PC-9 (cell line): ENCODE measurements around the gene PDE7B. TPM values are rescaled to one million over a fixed set of nuclear protein-coding genes. Genes with fewer than 3 reads are reported as not detected.

ENCODE experiments used
- BruUV-seq: library from RNA; stranded (reverse); fragments of 400-500 nt; replicated peaks from 2 replicates; lab custom pipeline; 2021; lab: Mats Ljungman, UMichigan
- CTCF ChIA-PET: fragments of 300-600 bp; sonication (Branson Sonifier 250); formaldehyde crosslinking; loops from one replicate; lab custom pipeline; 2022; ENCODE audit warnings: antibody characterized with exemption; lab: Charles Lee
- POLR2A ChIA-PET: fragments of 300-600 bp; sonication (Branson Sonifier 250); formaldehyde crosslinking; loops from one replicate; lab custom pipeline; 2022; ENCODE audit warnings: antibody characterized with exemption; ENCODE audit not compliant: unreplicated experiment; lab: Charles Lee
- DNase-seq, 2 experiments: peaks; one replicate each; pipeline versions ENCODE4 v3.0.0 to v3.0.0-alpha.2; 2015 to 2022; ENCODE audit warnings: mixed read lengths in 1 of 2
- H2AFZ ChIP-seq: fragments of 200-600 bp; sonication (generic); 2 replicates; pipeline ENCODE4 v1.8.1; 2017; ENCODE audit warnings: antibody characterized with exemption
- H3F3A ChIP-seq: fragments of 200-600 bp; sonication (generic); 2 replicates; pipeline ENCODE4 v1.8.1; 2017; ENCODE audit warnings: antibody characterized with exemption, mild to moderate bottlenecking, low read depth; ENCODE audit not compliant: insufficient read depth
- H3K27ac ChIP-seq: fragments of 200-600 bp; sonication (generic); 2 replicates; pipeline ENCODE4 v1.6.1; 2016; ENCODE audit warnings: mixed run types
- H3K27me3 ChIP-seq: fragments of 200-600 bp; sonication (generic); 2 replicates; pipeline ENCODE4 v1.6.1; 2016; ENCODE audit warnings: low read depth, mixed run types; ENCODE audit not compliant: insufficient read depth
- H3K36me3 ChIP-seq: fragments of 200-600 bp; sonication (generic); 2 replicates; pipeline ENCODE4 v1.6.1; 2016; ENCODE audit warnings: low read depth, mixed run types
- H3K4me1 ChIP-seq: fragments of 200-600 bp; sonication (generic); replicated peaks from 2 replicates; pipeline ENCODE4 v1.6.1; 2016; ENCODE audit warnings: mixed run types; ENCODE audit not compliant: insufficient read depth
- H3K4me2 ChIP-seq: fragments of 200-600 bp; sonication (generic); 2 replicates; pipeline ENCODE4 v1.6.1; 2017; ENCODE audit warnings: mixed run types
- H3K4me3 ChIP-seq: fragments of 200-600 bp; sonication (generic); 2 replicates; pipeline ENCODE4 v1.6.1; 2016; ENCODE audit warnings: mixed run types
- H3K79me2 ChIP-seq: fragments of 200-600 bp; sonication (generic); 2 replicates; pipeline ENCODE4 v1.6.1; 2017; ENCODE audit warnings: low read depth, mixed run types
- H3K9me2 ChIP-seq: fragments of 200-600 bp; sonication (generic); 2 replicates; pipeline ENCODE4 v1.8.1; 2017; ENCODE audit warnings: mild to moderate bottlenecking; ENCODE audit not compliant: insufficient read depth
- H3K9me3 ChIP-seq: fragments of 200-600 bp; sonication (generic); 2 replicates; pipeline ENCODE4 v1.8.1; 2016; ENCODE audit warnings: low read depth; ENCODE audit not compliant: insufficient read depth
- H4K20me1 ChIP-seq: fragments of 200-600 bp; sonication (generic); 2 replicates; pipeline ENCODE4 v1.8.1; 2017; ENCODE audit not compliant: insufficient read depth
- EZH2 ChIP-seq: fragments of 200-600 bp; sonication (generic); IDR thresholded peaks from 2 replicates; pipeline ENCODE4 v1.8.0; 2017; ENCODE audit warnings: antibody characterized with exemption, low read depth
- intact Hi-C: fragments of 100-400 bp; cut with micrococcal nuclease; formaldehyde crosslinking; loops from one replicate; pipeline ENCODE4 v1.10.0; 2022; ENCODE audit not compliant: unreplicated experiment
- total RNA-seq: library from RNA; stranded (reverse); gene quantifications from 2 replicates; pipeline ENCODE4 v1.2.3, GENCODE V29; 2021
- TF ChIP-seq, protein P1 (sequence below): fragments of 200-600 bp; sonication (generic); conservative IDR thresholded peaks from 2 replicates; pipeline ENCODE4 v1.6.1; 2017; ENCODE audit warnings: mixed run types, antibody characterized with exemption, mild to moderate bottlenecking, moderate library complexity

The PDE7B gene
- total RNA-seq, 1 experiment from 2014 or later = 0.31 TPM

DNA sequence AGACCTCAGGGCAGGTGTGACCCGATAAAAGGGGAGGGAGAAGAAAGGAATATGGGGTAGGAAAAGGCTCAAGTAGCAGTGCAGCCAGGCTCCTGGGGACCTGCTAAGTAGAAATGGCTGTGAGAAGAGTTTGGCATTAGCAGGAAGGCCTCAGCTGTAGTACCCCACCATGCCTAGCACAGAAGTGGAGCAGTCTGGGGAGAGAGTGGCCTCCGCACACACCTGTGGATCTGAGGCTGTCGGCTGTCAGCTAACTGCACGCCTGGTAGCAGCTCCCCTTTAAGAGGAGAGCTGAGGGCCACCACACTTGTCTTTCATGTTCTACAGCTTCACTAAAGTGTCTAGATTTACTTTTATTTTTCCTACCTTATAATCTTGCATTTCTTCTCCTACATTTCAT, 24.6 kb downstream of the PDE7B start:
- Histone ChIP-seq H3K27ac (no peak overlapping the region), H3K36me3 (no peaks in the 10 kb centered on the region), H3K9me2 (no peaks in the 10 kb centered on the region), H3K9me3 (no peaks in the 10 kb centered on the region), H4K20me1 (no peaks in the 10 kb centered on the region), H3K4me3 (no peak overlapping the region), H3K4me1 (no peaks in the 10 kb centered on the region), H3K79me2 (no peaks in the 10 kb centered on the region), H2AFZ (no peak overlapping the region), H3K27me3 (no peaks in the 10 kb centered on the region), H3K4me2 (no peak overlapping the region), H3F3A (no peaks in the 10 kb centered on the region)
- no TSS peak for BruUV-seq
- ChIA-PET POLR2A (no interaction called here), CTCF (no interaction called here)
- intact Hi-C loops = no loop called here
- DNase-seq = no peak
- TF ChIP-seq, protein P1, sequence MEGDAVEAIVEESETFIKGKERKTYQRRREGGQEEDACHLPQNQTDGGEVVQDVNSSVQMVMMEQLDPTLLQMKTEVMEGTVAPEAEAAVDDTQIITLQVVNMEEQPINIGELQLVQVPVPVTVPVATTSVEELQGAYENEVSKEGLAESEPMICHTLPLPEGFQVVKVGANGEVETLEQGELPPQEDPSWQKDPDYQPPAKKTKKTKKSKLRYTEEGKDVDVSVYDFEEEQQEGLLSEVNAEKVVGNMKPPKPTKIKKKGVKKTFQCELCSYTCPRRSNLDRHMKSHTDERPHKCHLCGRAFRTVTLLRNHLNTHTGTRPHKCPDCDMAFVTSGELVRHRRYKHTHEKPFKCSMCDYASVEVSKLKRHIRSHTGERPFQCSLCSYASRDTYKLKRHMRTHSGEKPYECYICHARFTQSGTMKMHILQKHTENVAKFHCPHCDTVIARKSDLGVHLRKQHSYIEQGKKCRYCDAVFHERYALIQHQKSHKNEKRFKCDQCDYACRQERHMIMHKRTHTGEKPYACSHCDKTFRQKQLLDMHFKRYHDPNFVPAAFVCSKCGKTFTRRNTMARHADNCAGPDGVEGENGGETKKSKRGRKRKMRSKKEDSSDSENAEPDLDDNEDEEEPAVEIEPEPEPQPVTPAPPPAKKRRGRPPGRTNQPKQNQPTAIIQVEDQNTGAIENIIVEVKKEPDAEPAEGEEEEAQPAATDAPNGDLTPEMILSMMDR = no peak
- no peak for TF ChIP-seq EZH2

DNA sequence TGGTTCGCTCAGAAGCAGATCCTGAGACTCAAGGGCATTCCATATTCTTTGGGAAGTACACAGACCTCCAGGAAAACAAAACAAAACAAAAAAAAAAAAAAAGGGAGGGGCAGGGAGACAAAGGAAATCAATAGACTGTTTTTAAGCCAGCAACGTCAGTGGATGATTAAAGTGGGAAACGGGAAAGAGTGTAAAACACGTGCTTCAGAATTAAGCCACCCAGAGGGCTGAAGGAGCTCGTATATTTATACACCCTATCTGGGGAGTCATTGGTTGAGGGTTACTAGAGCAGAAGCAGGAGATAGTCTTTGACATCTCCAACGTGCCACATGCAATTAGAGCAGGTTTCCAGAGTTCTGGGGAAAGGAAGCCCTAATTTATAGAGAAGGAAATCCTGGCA, 26.2 kb downstream of the PDE7B start:
- Histone ChIP-seq H2AFZ (no peak overlapping the region), H3K27me3 (no peaks in the 10 kb centered on the region), H3K4me3 (no peak overlapping the region), H3F3A (no peaks in the 10 kb centered on the region), H3K9me3 (no peaks in the 10 kb centered on the region), H3K79me2 (no peaks in the 10 kb centered on the region), H3K36me3 (no peaks in the 10 kb centered on the region), H3K4me2 (no peak overlapping the region), H3K9me2 (no peaks in the 10 kb centered on the region), H3K27ac (no peak overlapping the region), H3K4me1 (no peaks in the 10 kb centered on the region), H4K20me1 (no peaks in the 10 kb centered on the region)
- intact Hi-C loops = no loop called here
- DNase-seq = no peak
- POLR2A ChIA-PET = no interaction called here
- no peak for TF ChIP-seq EZH2
- TF ChIP-seq, protein P1 = no peak
- BruUV-seq = no TSS peak
- CTCF ChIA-PET = no interaction called here

DNA sequence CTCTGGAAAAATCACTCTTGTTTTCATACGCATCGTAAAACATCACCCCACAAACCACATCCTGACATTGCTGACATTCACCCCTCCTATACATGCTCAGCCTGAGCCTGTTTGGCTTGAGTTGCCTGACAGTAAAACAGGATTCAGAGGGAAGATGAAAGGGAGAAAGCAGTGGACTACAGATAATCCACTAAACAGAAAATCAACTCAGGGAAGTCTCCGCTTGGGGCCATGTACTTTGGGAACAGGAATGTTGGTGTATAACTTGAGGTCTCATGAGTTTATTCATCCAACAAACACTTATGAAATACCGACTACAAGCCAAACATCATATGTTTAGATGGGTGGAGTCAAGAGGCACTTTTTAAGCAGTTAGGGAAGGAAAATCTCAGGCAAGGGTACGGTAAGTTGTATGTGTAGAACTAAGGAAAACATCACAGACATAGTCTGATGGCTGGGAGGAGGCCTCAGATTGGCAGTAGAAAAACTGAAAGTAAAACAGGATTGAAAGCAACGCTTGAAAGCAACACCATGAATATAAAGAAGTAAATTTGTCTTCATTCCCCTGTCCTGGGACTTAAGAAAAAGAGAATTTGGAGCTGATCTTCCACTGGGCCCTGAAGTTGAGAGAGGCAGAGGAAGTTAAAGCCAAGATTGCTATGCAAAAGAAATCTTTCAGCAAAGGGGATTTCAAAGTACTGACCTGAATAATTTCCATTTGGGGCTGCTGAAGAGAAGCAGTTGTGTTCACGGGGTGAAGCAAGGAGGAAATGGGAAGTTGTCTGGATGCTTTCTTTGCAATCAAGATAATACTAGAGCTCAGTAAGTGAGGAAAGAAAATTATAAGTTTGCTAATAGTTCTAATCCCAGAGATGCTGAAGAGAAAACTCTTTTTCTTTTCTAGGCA, 28.8 kb downstream of the PDE7B start:
- Histone ChIP-seq H3K27me3 (no peaks in the 10 kb centered on the region), H3K9me2 (no peaks in the 10 kb centered on the region), H3K36me3 (no peaks in the 10 kb centered on the region), H3F3A (no peaks in the 10 kb centered on the region), H2AFZ (peak overlapping the region; percentile 56), H3K9me3 (no peaks in the 10 kb centered on the region), H3K4me3 (no peak overlapping the region), H3K79me2 (no peaks in the 10 kb centered on the region), H3K4me2 (peak overlapping the region; percentile 23), H3K4me1 (no peaks in the 10 kb centered on the region), H4K20me1 (no peaks in the 10 kb centered on the region), H3K27ac (no peak overlapping the region)
- TF ChIP-seq, protein P1 = no peak
- no peak for TF ChIP-seq EZH2
- peak in 1 of 2 experiments; percentile 29 for DNase-seq
- BruUV-seq = no TSS peak
- ChIA-PET POLR2A (no interaction called here), CTCF (no interaction called here)
- intact Hi-C loops = no loop called here
